Measurements from ENCODE around the gene ASTE1. TPM values are rescaled to one million over a fixed set of nuclear protein-coding genes. Genes with fewer than 3 reads are reported as not detected.
"Not testable (repeated sequence)": the region's sequence is repeated elsewhere in the genome, so short reads cannot be mapped to it uniquely, and the experiment has no call there.

ASTE1 gene
- total and polyA plus RNA-seq, 7 donors, result 4.3 to 6.2 (median 4.7) TPM

DNA sequence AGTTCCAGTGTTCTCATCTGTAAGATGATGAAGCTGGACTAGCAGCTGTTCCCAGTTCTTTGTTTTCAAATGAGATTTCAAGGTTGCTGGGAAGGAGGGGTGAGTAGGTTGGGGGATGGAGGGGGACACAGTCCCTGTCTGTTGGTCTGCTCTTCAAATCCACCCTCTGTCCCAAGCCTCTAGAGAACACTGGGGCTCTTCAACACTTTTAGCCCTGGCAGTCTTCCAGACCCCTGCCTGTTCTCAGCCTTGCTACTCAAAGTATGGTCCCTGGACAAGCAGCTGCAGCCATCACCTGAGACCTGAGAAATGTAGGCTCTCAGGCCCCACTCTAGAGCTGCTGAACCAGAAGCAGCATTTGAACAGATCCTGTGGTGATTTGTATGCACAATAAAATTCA is 41.4 kb upstream of the ASTE1 start:
- intact Hi-C loops (cut with DNase I), result no loop called here
- no peaks in the 10 kb centered on the region for H3K36me3 ChIP-seq
- TF ChIP-seq, protein P1, sequence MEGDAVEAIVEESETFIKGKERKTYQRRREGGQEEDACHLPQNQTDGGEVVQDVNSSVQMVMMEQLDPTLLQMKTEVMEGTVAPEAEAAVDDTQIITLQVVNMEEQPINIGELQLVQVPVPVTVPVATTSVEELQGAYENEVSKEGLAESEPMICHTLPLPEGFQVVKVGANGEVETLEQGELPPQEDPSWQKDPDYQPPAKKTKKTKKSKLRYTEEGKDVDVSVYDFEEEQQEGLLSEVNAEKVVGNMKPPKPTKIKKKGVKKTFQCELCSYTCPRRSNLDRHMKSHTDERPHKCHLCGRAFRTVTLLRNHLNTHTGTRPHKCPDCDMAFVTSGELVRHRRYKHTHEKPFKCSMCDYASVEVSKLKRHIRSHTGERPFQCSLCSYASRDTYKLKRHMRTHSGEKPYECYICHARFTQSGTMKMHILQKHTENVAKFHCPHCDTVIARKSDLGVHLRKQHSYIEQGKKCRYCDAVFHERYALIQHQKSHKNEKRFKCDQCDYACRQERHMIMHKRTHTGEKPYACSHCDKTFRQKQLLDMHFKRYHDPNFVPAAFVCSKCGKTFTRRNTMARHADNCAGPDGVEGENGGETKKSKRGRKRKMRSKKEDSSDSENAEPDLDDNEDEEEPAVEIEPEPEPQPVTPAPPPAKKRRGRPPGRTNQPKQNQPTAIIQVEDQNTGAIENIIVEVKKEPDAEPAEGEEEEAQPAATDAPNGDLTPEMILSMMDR (IDR thresholded peaks at IDR 0.05), result no peak
- TF ChIP-seq EP300 (IDR thresholded peaks at IDR 0.05) (no peak), POLR2A (IDR thresholded peaks at IDR 0.05) (no peak), POLR2AphosphoS5 (IDR thresholded peaks at IDR 0.05) (no peak)
- H3K4me1 ChIP-seq, result no peaks in the 10 kb centered on the region
- H3K27ac ChIP-seq, result no peak overlapping the region
- H3K27me3 ChIP-seq, result no peaks in the 10 kb centered on the region
- peaks cover 0 to 4% (median 0%) of the 10 kb centered on the region in 4 donors for H3K9me3 ChIP-seq
- no peak overlapping the region for H3K4me3 ChIP-seq
- no peak for DNase-seq

DNA sequence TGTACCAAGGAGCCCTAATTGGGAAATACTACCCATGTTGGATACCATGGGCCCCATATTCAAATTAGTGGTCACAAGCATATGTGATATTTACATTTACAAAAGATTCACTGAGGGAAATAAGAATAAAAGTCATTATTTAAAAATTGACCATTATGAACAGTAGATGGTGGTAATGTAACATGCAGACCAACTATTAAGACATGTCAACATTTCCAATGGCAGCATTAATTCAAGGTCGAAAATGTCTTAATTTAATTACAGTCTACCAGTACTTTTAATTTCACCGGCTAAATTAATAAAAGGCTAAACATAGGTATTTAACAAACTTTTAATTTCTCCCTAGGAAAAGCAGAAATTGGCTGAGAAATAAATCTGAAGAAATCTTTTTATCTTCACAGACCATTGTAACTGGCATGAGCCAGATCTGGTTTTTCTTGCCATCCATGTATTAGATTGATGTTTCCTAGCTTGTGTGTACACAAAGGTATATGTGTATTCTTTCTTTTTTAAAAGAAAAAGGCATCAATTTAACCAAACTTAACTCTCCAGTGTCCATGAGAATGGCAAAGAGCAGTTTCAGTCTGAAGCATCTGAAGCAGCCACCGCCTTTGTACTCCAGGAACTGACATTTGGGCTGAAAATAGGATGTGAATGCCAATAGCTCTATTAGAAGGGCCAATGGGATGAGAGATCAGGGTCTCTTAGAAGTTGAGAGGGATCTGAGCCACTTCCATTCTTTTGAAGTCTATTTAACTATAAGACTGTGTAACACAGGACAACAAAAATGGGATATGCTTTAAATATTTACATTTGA is 26.6 kb upstream of the ASTE1 start:
- Histone ChIP-seq H3K36me3 (no peaks in the 10 kb centered on the region), H3K27me3 (no peaks in the 10 kb centered on the region), H3K27ac (no peak overlapping the region), H3K9me3 (no peaks in the 10 kb centered on the region), H3K4me3 (no peak overlapping the region), H3K4me1 (no peaks in the 10 kb centered on the region)
- WGBS, 2 donors, result 90 to 94% methylated on average over 3 of the region's 3 CpGs
- TF ChIP-seq, protein P1 (IDR thresholded peaks at IDR 0.05), result peak in 1 of 4 experiments; percentile 15
- TF ChIP-seq POLR2A (IDR thresholded peaks at IDR 0.05), result no peak
- no peak for TF ChIP-seq POLR2AphosphoS5 (IDR thresholded peaks at IDR 0.05)
- intact Hi-C loops (cut with DNase I), result no loop called here
- DNase-seq, result no peak

DNA sequence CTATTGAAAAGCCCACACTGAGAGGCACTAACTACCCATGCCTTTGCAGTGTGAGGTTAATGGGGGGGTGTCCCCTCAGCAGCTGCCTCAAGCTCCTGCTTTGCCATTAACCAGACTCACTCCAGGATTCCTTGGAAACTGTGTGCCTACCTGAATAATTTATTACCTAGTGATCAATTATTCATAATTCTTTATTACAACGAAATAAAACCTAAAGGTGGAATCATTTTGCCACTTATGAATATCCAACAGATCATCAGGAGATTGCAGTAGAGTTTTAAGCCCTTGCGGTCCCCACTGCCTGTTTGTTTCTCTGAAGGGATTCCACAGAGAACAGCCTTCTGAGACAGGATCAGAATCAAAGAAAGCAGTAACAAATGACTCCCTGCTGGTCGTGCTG is 23.4 kb upstream of the ASTE1 start:
- Histone ChIP-seq H3K4me1 (no peaks in the 10 kb centered on the region), H3K4me3 (no peak overlapping the region), H3K36me3 (no peaks in the 10 kb centered on the region), H3K27me3 (no peaks in the 10 kb centered on the region), H3K27ac (no peak overlapping the region), H3K9me3 (no peaks in the 10 kb centered on the region)
- intact Hi-C loops (cut with DNase I), result no loop called here
- TF ChIP-seq POLR2AphosphoS5 (IDR thresholded peaks at IDR 0.05) (no peak), POLR2A (IDR thresholded peaks at IDR 0.05) (no peak), EP300 (IDR thresholded peaks at IDR 0.05) (no peak)
- TF ChIP-seq, protein P1 (IDR thresholded peaks at IDR 0.05), result no peak
- 71 to 80% methylated on average over 3 of the region's 3 CpGs for WGBS, 2 donors
- no peak for DNase-seq

DNA sequence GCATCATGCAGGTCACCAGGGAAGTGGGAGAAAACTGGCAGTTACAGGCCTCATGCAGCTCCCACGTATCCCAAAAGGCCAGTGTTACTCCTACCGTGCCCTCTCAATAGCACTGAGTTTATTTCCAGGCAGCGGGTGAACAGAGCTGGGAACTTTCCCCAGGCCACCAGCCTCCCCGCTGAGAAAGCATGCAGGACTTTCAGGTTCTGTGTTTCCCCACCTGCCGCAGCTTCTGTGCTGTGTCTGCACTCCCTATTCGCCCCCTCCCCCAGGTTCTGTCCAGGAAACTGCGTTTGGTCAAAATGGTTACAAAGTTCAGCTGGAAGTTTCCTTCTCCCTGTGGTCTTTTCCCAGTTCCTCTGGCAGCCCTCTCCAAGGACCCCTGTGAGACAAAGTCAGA is 21.4 kb upstream of the ASTE1 start:
- Histone ChIP-seq H3K9me3 (no peaks in the 10 kb centered on the region), H3K36me3 (no peaks in the 10 kb centered on the region), H3K27ac (no peak overlapping the region), H3K4me1 (no peaks in the 10 kb centered on the region), H3K27me3 (no peaks in the 10 kb centered on the region), H3K4me3 (no peak overlapping the region)
- intact Hi-C loops (cut with DNase I), result no loop called here
- TF ChIP-seq, protein P1 (IDR thresholded peaks at IDR 0.05), result no peak
- TF ChIP-seq EP300 (IDR thresholded peaks at IDR 0.05), result no peak
- no peak for TF ChIP-seq POLR2AphosphoS5 (IDR thresholded peaks at IDR 0.05)
- TF ChIP-seq POLR2A (IDR thresholded peaks at IDR 0.05), result no peak
- WGBS, 2 donors, result 90 to 92% methylated on average over 7 of the region's 7 CpGs
- DNase-seq, result no peak

DNA sequence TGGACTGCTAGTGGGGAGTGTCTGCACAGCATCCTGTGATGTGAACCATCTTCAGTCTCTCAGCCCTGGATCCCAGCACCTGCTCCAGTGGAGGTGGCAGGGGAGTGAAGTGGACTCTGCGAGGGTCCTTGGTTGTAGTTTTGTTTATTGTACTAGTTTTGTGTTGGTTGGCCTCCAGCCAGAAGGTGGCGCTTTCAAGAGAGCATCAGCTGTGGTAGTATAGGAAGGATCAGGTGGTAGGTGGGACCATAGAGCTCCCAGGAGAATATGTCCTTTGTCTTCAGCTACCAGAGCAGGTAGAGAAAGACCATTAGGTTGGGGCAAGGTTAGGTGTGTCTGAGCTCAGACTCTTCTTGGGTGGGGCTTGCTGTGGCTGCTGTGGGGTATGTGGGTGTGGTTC is 21.0 kb upstream of the ASTE1 start:
- 97 to 98% methylated on average over 2 of the region's 2 CpGs for WGBS, 2 donors
- intact Hi-C loops (cut with DNase I), result no loop called here

DNA sequence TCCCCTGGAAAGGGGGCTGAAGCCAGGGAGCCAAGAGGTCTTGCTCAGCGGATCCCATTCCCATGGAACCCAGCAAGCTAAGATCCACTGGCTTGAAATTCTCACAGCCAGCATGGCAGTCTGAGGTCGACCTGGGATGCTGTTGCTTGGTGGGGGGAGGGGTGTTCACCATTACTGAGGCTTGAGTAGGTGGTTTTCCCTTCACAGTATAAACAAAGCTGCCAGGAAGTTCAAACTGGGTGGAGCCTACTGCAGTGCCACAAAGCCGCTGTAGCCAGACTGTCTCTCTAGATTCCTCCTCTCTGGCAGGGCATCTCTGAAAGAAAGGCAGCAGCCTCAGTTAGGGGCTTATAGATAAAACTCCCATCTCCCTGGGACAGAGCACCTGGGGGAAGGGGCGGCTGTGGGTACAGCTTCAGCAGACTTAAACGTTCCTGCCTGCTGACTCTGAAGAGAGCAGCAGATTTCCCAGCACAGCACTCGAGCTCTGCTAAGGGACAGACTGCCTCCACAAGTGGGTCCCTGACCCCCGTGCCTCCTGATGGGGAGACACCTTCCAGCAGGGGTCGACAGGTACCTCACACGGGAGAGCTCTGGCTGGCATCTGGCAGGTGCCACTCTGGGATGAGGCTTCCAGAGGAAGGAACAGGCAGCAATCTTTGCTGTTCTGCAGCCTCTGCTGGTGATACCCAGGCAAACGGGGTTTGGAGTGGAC is 15.8 kb upstream of the ASTE1 start:
- H3K27me3 ChIP-seq; H3K36me3 ChIP-seq; H3K27ac ChIP-seq; intact Hi-C loops (cut with DNase I); H3K4me3 ChIP-seq; H3K4me1 ChIP-seq; H3K9me3 ChIP-seq; DNase-seq: not testable (repeated sequence)
- 75 to 86% methylated on average over 10 of the region's 10 CpGs for WGBS, 2 donors

More for the DNA sequence above, 21.0 kb upstream of the ASTE1 start:
- H3K27me3 ChIP-seq, result no peaks in the 10 kb centered on the region
- no peaks in the 10 kb centered on the region for H3K4me1 ChIP-seq
- no peak for DNase-seq
- no peaks in the 10 kb centered on the region for H3K36me3 ChIP-seq
- TF ChIP-seq EP300 (IDR thresholded peaks at IDR 0.05) (no peak), POLR2AphosphoS5 (IDR thresholded peaks at IDR 0.05) (no peak), POLR2A (IDR thresholded peaks at IDR 0.05) (no peak)
- TF ChIP-seq, protein P1 (IDR thresholded peaks at IDR 0.05), result no peak
- no peak overlapping the region for H3K4me3 ChIP-seq
- no peaks in the 10 kb centered on the region for H3K9me3 ChIP-seq
- no peak overlapping the region for H3K27ac ChIP-seq

Measured in sigmoid colon (tissue), 7 donors.